DMS 273 (cell line): Measurements from ENCODE around the gene SNHG17.
"Not testable (repeated sequence)": the region's sequence is repeated elsewhere in the genome, so short reads cannot be mapped to it uniquely, and the experiment has no call there.

Experiments
- DNase-seq: peaks from one replicate; lab custom pipeline; 2025; ENCODE audit not compliant: unreplicated experiment; lab: John Stamatoyannopoulos, UW

Gene SNHG17

GRCh38 chr20:38434770-38435554 lies at the start of gene SNHG17:
SNHG17 (minus strand) TSS chr20:38435328.
- DNase-seq, result peak; percentile 98

GRCh38 chr20:38479596-38479995 lies 44.5 kb upstream of the SNHG17 start:
- no peak for DNase-seq

GRCh38 chr20:38477747-38478146 lies 42.6 kb upstream of the SNHG17 start:
- DNase-seq, result no peak

DNA sequence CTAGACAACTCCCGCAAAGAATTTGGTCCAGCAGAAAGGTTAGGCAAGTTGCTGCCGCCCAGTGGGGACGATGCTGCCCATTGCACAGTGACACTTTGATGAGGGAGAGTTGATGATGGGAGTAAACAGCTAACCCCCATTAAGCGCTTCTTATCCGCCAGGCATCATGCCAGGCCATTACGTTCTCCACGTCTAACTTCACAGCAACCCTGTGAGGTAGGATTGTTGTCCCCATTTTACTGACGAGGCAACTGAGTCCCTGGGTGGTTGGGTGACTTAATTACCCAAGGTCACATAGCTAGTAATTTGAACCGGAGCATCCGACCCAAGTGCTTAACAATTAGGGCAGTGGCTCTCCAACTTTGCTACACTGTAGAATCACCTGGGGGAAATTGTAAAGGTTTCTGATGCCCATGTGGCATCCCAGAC lies 38.3 kb upstream of the SNHG17 start:
- peak; percentile 62 for DNase-seq

- peak; percentile 99 for DNase-seq
These were observed 37.6 kb upstream of the SNHG17 start, which contains the start of gene RALGAPB for GRCh38 chr20:38472513-38473366. RALGAPB (plus strand) TSS chr20:38472843; CDS start chr20:38488433, 15,590 bp downstream.

- DNase-seq, result no peak
These were observed 36.9 kb upstream of the SNHG17 start for GRCh38 chr20:38471987-38472512.

DNA sequence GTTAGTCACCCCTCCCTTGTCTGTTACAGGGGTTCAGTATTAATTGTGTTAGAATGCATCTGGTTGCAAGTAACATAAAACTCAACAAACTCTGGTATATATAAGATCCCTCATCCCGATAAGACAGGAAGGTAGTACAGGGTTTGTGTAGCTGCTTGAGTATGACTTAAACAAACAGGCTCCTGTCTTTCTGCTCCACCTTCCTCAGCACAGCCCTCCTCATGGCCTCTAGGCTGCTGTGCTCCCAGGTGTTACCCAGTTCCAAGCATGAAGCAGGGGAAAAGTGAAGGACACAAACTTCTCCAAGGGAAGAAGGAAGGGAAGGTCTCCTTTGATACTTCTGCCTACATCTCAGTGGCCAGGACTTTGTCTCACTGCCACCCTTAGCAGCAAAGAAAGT lies 36.1 kb upstream of the SNHG17 start:
- DNase-seq, result no peak

DNA sequence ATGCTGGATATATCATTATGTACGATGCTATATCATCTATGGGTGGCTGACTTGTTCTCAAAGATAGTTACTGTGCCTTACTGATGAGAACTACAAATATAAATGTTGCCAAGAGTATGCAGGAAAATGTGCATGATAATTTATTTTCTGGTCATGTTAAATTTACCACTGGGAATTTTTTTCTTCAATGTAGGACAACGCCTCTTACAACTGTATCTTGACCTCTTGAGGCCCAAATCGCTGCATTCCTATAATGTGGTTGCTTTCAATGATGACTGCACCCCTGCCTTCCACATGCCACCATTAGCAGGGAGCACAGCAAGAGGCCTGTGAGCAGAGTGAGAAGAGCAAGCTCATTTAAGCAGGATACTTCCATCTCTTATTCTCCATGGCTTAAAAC lies 31.9 kb upstream of the SNHG17 start:
- no peak for DNase-seq

GRCh38 chr20:38466171-38466570 lies 31.0 kb upstream of the SNHG17 start:
- DNase-seq, result no peak

DNA sequence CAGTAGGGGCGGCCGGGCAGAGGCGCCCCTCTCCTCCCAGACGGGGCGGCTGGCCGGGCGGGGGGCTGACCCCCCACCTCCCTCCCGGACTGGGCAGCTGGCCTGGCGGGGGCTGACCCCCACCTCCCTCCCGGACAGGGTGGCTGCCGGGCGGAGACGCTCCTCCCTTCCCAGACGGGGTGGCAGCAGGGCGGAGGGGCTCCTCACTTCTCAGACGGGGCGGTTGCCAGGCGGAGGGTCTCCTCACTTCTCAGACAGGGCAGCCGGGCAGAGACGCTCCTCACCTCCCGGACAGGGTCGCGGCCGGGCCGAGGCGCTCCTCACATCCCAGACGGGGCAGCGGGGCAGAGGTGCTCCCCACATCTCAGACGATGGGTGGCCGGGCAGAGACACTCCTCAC lies 26.4 kb upstream of the SNHG17 start:
- not testable (repeated sequence) for DNase-seq

GRCh38 chr20:38461167-38461566 lies 26.0 kb upstream of the SNHG17 start:
- not testable (repeated sequence) for DNase-seq

- not testable (repeated sequence) for DNase-seq
These were observed 25.5 kb upstream of the SNHG17 start for GRCh38 chr20:38460631-38461030.

DNA sequence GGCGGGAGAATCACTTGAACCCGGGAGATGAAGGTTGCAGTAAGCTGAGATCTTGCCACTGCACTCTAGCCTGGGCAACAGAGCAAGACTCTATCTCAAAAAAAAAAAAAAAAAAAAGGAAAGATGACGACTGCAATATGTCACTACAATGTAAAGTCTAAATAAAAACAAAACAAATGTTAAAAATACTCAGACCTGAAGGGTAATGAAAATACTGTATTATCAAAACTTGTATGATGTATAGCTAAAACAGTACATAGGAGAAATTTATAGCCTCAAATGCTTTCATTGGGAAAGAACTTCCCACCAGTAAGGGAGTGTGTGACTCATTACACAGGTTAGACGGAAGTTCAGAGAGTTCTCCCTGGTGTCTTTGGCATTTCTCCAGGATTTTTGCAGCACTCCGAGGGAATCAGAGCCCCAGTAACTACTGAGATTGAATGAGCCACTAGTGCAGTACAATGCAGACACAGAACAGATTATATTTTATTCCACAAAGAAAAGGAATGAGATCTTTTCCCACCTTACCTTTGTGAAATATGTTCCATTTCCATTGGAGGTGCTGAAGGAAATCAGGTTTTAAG lies 25.0 kb upstream of the SNHG17 start:
- peak; percentile 85 for DNase-seq

- no peak for DNase-seq
These were observed 23.2 kb upstream of the SNHG17 start for GRCh38 chr20:38458314-38458713.

DNA sequence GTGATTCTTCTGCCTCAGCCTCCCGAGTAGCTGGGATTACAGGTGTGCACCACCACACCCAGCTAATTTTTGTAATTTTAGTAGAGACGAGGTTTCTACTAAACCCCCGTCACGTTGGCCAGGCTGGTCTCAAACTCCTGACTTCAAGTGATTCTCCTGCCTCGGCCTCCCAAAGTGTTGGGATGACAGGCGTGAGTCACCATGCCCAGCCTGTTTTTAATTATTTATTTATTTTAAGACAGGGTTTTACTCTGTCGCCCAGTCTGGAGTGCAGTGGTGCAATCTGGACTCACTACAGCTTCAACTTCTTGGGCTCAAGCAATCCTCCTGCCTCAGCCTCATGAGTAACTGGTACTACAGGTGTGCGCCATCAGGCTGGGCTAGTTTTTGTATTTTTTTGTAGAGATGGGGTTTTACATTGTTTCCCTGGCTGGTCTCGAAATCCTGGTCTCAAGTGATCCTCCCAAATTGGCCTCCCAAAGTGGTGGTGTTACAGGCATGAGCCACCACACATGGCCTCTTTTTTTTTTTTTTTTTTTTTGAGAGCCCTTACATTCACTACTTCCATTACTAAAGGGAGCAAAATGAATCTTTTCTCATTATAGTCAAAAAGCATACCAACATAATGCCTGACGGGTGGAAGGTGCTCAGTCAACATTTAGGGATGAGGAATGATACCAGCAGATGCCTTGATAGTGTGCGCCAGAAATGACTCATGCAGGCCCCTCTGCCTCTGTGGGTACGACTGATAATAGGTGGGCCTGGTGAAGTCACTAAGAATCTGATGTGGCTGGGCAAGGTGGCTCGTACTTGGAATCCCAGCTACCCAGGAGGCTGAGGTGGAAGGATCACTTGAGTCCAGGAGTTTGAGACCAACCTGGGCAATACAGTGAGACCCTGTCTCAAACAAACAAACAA lies 19.7 kb upstream of the SNHG17 start:
- no peak for DNase-seq

DNA sequence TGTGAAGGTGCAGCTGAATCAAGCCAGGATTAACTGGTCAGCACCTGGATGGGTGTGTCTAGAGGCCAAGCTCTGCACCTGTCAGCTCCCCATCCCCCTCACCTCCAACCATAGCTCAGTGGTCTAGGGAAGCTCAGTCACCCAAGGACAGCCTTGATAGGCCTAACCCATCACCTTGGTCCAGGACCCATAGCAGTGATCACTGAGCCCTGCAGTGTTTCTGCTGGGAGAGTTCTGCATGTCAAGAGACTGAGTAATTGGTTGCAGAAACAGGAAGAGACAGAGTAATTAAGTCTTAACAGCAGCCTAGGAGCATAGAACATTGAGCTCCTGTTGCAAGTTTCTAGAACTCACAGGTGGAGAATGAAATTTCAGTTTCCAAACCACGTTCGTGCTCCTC lies 18.8 kb upstream of the SNHG17 start:
- no peak for DNase-seq

DNA sequence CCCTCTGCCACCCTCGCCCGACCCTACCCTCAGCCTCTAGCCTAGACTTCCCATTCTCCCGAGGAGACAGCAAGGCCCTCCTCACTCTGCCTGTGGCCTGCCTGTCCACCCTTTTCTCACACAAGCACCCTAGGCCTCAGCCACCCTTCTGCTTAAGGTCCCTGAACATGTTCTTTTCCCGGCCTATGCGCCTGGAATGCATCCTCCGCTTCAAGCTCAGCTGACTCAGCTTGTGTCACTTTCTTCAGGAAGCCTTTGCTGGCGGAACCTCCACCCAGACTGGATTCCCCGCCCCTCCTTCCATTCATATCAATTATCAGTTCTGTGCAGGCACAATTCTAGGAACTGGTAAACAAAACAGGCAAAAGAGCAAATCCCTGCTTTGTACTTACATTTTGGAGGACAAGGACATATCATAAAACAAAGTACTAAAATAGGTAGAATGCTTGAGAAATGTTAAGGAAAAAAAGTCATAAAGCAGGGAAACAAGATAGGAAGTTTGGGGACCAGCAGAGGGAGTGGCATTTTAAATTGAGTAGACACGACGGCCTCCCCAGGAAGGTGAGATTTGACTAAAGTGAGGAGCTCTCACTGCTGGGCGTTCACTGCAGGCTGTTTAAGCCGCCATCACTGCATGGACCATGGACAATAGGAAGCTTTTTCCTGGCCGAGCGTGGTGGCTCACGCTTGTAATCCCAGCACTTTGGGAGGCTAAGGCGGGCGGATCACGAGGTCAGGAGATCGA lies 17.9 kb upstream of the SNHG17 start:
- no peak for DNase-seq

GRCh38 chr20:38450412-38450975 lies 15.4 kb upstream of the SNHG17 start:
- DNase-seq, result no peak

- no peak for DNase-seq
These were observed 13.9 kb upstream of the SNHG17 start for GRCh38 chr20:38449046-38449445.
